Lung (tissue), 12 donors: ENCODE data around the gene LCN15. TPM values are rescaled to one million over a fixed set of nuclear protein-coding genes. Genes with fewer than 3 reads are reported as not detected.

Source experiments
- ATAC-seq: fragments of 200-7000 bp; cut with Tn5 transposase; one replicate; pipeline ENCODE4 v1.9.1; 2020; ENCODE audit warnings: moderate number of reproducible peaks; ENCODE audit not compliant: insufficient read depth, low FRiP score
- DNase-seq, 3 donors: peaks; one replicate each; pipeline ENCODE4 v3.0.0-alpha.2; 2013 to 2017
- H3K27ac ChIP-seq, 2 donors: one replicate each; pipeline ENCODE4 v1.5.1; 2013; ENCODE audit warnings: mild to moderate bottlenecking in 2 of 2, moderate library complexity in 2 of 2, control low read depth in 1 of 2, inconsistent platforms in 1 of 2, low read depth in 1 of 2, low read length in 1 of 2
- H3K27me3 ChIP-seq, 3 donors: one replicate each; pipeline ENCODE4 v1.5.1; 2013; ENCODE audit warnings: low read length in 2 of 3; ENCODE audit not compliant: control insufficient read depth in 3 of 3, insufficient read depth in 3 of 3
- H3K36me3 ChIP-seq, 4 donors: one replicate each; pipeline ENCODE4 v1.5.1; 2013; ENCODE audit warnings: low read length in 4 of 4, mild to moderate bottlenecking in 1 of 4, moderate library complexity in 1 of 4; ENCODE audit not compliant: control insufficient read depth in 4 of 4, insufficient read depth in 4 of 4
- H3K4me1 ChIP-seq, 5 donors: one replicate each; pipeline ENCODE4 v1.5.1; 2013; ENCODE audit warnings: low read length in 5 of 5, mild to moderate bottlenecking in 2 of 5, moderate library complexity in 1 of 5; ENCODE audit not compliant: control insufficient read depth in 5 of 5, insufficient read depth in 5 of 5
- H3K4me3 ChIP-seq: one replicate; pipeline ENCODE4 v1.5.1; 2013; ENCODE audit warnings: mild to moderate bottlenecking, control low read depth, moderate library complexity
- H3K9ac ChIP-seq, 2 donors: one replicate each; pipeline ENCODE4 v1.5.1; 2013; ENCODE audit warnings: low read length in 2 of 2, control low read depth in 1 of 2; ENCODE audit not compliant: insufficient read depth in 1 of 2
- H3K9me3 ChIP-seq, 4 donors: one replicate each; pipeline ENCODE4 v1.5.1; 2013; ENCODE audit warnings: low read length in 3 of 4, mild to moderate bottlenecking in 1 of 4, moderate library complexity in 1 of 4; ENCODE audit not compliant: control insufficient read depth in 4 of 4, insufficient read depth in 3 of 4
- CTCF ChIP-seq: IDR thresholded peaks from 2 replicates; pipeline ENCODE4 v1.5.1; 2012; ENCODE audit warnings: mild to moderate bottlenecking; ENCODE audit errors: control extremely low read depth, extremely low read depth
- WGBS, 2 donors: extraction: QIAGEN DNeasy Blood & Tissue Kit; methylation state at CpG; one replicate each; pipeline ENCODE4 v1.1.7; 2013; 5-methylcytosine and 5-hydroxymethylcytosine counted together
- polyA plus RNA-seq, 2 donors: library from polyadenylated mRNA; stranded (reverse); fragments of 200-250 nt; gene quantifications; one replicate each; pipeline ENCODE4 v1.2.1, GENCODE V29; 2013
- total RNA-seq, 2 donors: library from RNA; depleted of rRNA in 1 of 2; stranded (reverse); fragments of >200 nt in 1 of 2; gene quantifications; one replicate each; pipeline ENCODE4 v1.2.1, GENCODE V29; 2014 to 2021
- donor health status: control.
- donor health status: control.
- donor health status: Bipolar disorder and iron deficiency.
- donor health status: healthy.
- donor health status: DM: yes; HTN: yes; CAD: no.

The LCN15 gene
- total and polyA plus RNA-seq, 4 donors, result 0.16 TPM; not detected in 3

- ATAC-seq, result no peak
- DNase-seq, result no peak
- Histone ChIP-seq H3K36me3 (peaks cover 5 to 46% (median 23%) of the 10 kb centered on the region in 4 donors), H3K4me1 (peaks cover 0 to 27% (median 19%) of the 10 kb centered on the region in 5 donors), H3K9ac (no peak overlapping the region), H3K27ac (peak overlapping the region; percentile 38 to 68), H3K4me3 (no peak overlapping the region), H3K9me3 (no peaks in the 10 kb centered on the region), H3K27me3 (no peaks in the 10 kb centered on the region)
- no peak for TF ChIP-seq CTCF
- 66 to 68% methylated on average over 30 of the region's 30 CpGs for WGBS, 2 donors
Measured at GRCh38 chr9:136721339-136722092, 42.8 kb downstream of the LCN15 start.

GRCh38 chr9:136720898-136721338 lies 43.4 kb downstream of the LCN15 start:
- TF ChIP-seq CTCF, result no peak
- 69 to 74% methylated on average over 10 to 11 of the region's 11 CpGs for WGBS, 2 donors
- Histone ChIP-seq H3K9me3 (no peaks in the 10 kb centered on the region), H3K4me1 (peaks cover 0 to 23% (median 13%) of the 10 kb centered on the region in 5 donors), H3K9ac (no peak overlapping the region), H3K4me3 (no peak overlapping the region), H3K27me3 (no peaks in the 10 kb centered on the region), H3K36me3 (peaks cover 5 to 41% (median 17%) of the 10 kb centered on the region in 4 donors), H3K27ac (peak overlapping the region; percentile 43 to 79)
- DNase-seq (no peak), ATAC-seq (no peak)

GRCh38 chr9:136720251-136720897 lies 43.9 kb downstream of the LCN15 start:
- Histone ChIP-seq H3K9me3 (no peaks in the 10 kb centered on the region), H3K4me1 (peaks cover 0 to 19% (median 11%) of the 10 kb centered on the region in 5 donors), H3K27me3 (no peaks in the 10 kb centered on the region), H3K36me3 (peaks cover 5 to 36% (median 12%) of the 10 kb centered on the region in 4 donors), H3K27ac (peak overlapping the region; percentile 43 to 79), H3K4me3 (no peak overlapping the region), H3K9ac (no peak overlapping the region)
- ATAC-seq, result no peak
- 61 to 73% methylated on average over 20 of the region's 20 CpGs for WGBS, 2 donors
- peak; percentile 71 to 82 (median 75) for DNase-seq
- TF ChIP-seq CTCF, result no peak
